ENCODE data around the gene ARHGAP30.

The ARHGAP30 gene

GRCh38 chr1:161089251-161089924, 19.7 kb upstream of the ARHGAP30 start, which contains the start of gene NECTIN4:
Gene NECTIN4 (minus strand): TSS chr1:161089558. CDS start chr1:161089296, 262 bp downstream.
- no peak for DNase-seq

GRCh38 chr1:161088587-161089110, 19.0 kb upstream of the ARHGAP30 start:
- DNase-seq = no peak

- DNase-seq = no peak
Observed at GRCh38 chr1:161086457-161086856, 16.8 kb upstream of the ARHGAP30 start.

GRCh38 chr1:161085165-161085564, 15.5 kb upstream of the ARHGAP30 start:
- DNase-seq = no peak

- no peak for DNase-seq
Observed at GRCh38 chr1:161084597-161084988, 14.9 kb upstream of the ARHGAP30 start.

- DNase-seq = no peak
Observed at GRCh38 chr1:161083748-161084596, 14.3 kb upstream of the ARHGAP30 start.

- DNase-seq = no peak
Observed at GRCh38 chr1:161082996-161083747, 13.5 kb upstream of the ARHGAP30 start.

- no peak for DNase-seq
Observed at GRCh38 chr1:161082483-161082882, 12.8 kb upstream of the ARHGAP30 start.

- DNase-seq = no peak
Observed at GRCh38 chr1:161081519-161081918, 11.8 kb upstream of the ARHGAP30 start.

GRCh38 chr1:161080441-161081405, 11.0 kb upstream of the ARHGAP30 start:
- DNase-seq = no peak

GRCh38 chr1:161079436-161080110, 9.9 kb upstream of the ARHGAP30 start:
- no peak for DNase-seq

- no peak for DNase-seq
Observed at GRCh38 chr1:161077426-161077825, 7.7 kb upstream of the ARHGAP30 start.

GRCh38 chr1:161076410-161076809, 6.7 kb upstream of the ARHGAP30 start:
- DNase-seq = no peak

GRCh38 chr1:161074676-161075368, 5.1 kb upstream of the ARHGAP30 start:
- no peak for DNase-seq

- DNase-seq = no peak
Observed at GRCh38 chr1:161073474-161074121, 3.9 kb upstream of the ARHGAP30 start.

- DNase-seq = no peak
Observed at GRCh38 chr1:161072751-161073449, 3.2 kb upstream of the ARHGAP30 start.

GRCh38 chr1:161071886-161072371, 2.2 kb upstream of the ARHGAP30 start:
- peak; percentile 16 for DNase-seq

- DNase-seq = no peak
Observed at GRCh38 chr1:161070761-161071160, 1.1 kb upstream of the ARHGAP30 start.

GRCh38 chr1:161069241-161069640, 450 bp downstream of the ARHGAP30 start:
- no peak for DNase-seq
